SK-N-SH (cell line): ENCODE data around the gene CBFA2T3. TPM values are rescaled to one million over a fixed set of nuclear protein-coding genes. Genes with fewer than 3 reads are reported as not detected.

ENCODE experiments used
- CTCF ChIA-PET: fragments of 300-600, 350-600 bp; formaldehyde crosslinking; extraction: SDS; loops from one replicate; lab custom pipeline; 2021; lab: Yijun Ruan, JAX
- POLR2A ChIA-PET: fragments of 350-600 bp; sonication (Branson Sonifier 250); formaldehyde crosslinking; extraction: SDS; loops from one replicate; lab custom pipeline; 2020; ENCODE audit warnings: antibody characterized with exemption, inconsistent platforms; lab: Yijun Ruan, JAX
- DNase-seq: peaks from one replicate; pipeline ENCODE4 v3.0.0; 2012
- H2AFZ ChIP-seq: fragments of 200-600 bp; sonication (generic); 2 replicates; pipeline ENCODE4 v1.8.1; 2016; ENCODE audit warnings: antibody characterized with exemption, mild to moderate bottlenecking, low read depth
- H3F3A ChIP-seq: fragments of 200-600 bp; sonication (generic); replicated peaks from 2 replicates; pipeline ENCODE3; 2016; ENCODE audit warnings: antibody characterized with exemption, mild to moderate bottlenecking; ENCODE audit not compliant: insufficient read depth
- H3K27ac ChIP-seq, 2 experiments: fragments of 200-500 bp in 1 of 2; fragments of 200-600 bp in 1 of 2; sonication (Bioruptor generic) in 1 of 2; sonication (generic), shearing (Covaris generic) in 1 of 2; 2 replicates each; pipeline versions ENCODE4 v1.5.1 to v1.6.1; 2014 to 2016; ENCODE audit warnings: low read depth in 2 of 2, inconsistent platforms in 1 of 2, low read length in 1 of 2, mild to moderate bottlenecking in 1 of 2, mixed read lengths in 1 of 2
- H3K27me3 ChIP-seq: fragments of 200-600 bp; sonication (generic), shearing (Covaris generic); 2 replicates; pipeline ENCODE4 v1.6.1; 2016; ENCODE audit warnings: mixed run types; ENCODE audit not compliant: insufficient read depth
- H3K36me3 ChIP-seq, 2 experiments: fragments of 200-500 bp in 1 of 2; fragments of 200-600 bp in 1 of 2; sonication (Bioruptor generic) in 1 of 2; sonication (generic) in 1 of 2; replicated peaks in 1 of 2; 2 replicates each; pipeline versions ENCODE3 to v1.5.1; 2014 to 2016; ENCODE audit warnings: low read length in 1 of 2, mild to moderate bottlenecking in 1 of 2; ENCODE audit not compliant: insufficient read depth in 2 of 2, control insufficient read depth in 1 of 2
- H3K4me1 ChIP-seq, 2 experiments: fragments of 200-500 bp in 1 of 2; fragments of 200-600 bp in 1 of 2; sonication (Bioruptor generic) in 1 of 2; sonication (generic), shearing (Covaris generic) in 1 of 2; 2 replicates each; pipeline versions ENCODE4 v1.5.1 to v1.6.1; 2014 to 2016; ENCODE audit warnings: low read depth in 1 of 2, low read length in 1 of 2, mixed run types in 1 of 2; ENCODE audit not compliant: insufficient read depth in 2 of 2, control insufficient read depth in 1 of 2
- H3K4me2 ChIP-seq: fragments of 200-600 bp; sonication (generic), shearing (Covaris generic); 2 replicates; pipeline ENCODE4 v1.6.1; 2017; ENCODE audit warnings: mixed run types
- H3K4me3 ChIP-seq, 2 experiments: fragments of 200-500 bp in 1 of 2; fragments of 200-600 bp in 1 of 2; sonication (Bioruptor generic) in 1 of 2; sonication (generic), shearing (Covaris generic) in 1 of 2; 2 replicates each; pipeline versions ENCODE4 v1.5.1 to v1.8.1; 2014 to 2016; ENCODE audit warnings: low read depth in 2 of 2, inconsistent platforms in 1 of 2, low read length in 1 of 2, mild to moderate bottlenecking in 1 of 2, mixed read lengths in 1 of 2, moderate library complexity in 1 of 2
- H3K79me2 ChIP-seq: fragments of 200-600 bp; sonication (generic); 2 replicates; pipeline ENCODE4 v1.8.1; 2017; ENCODE audit warnings: mild to moderate bottlenecking; ENCODE audit not compliant: insufficient read depth
- H3K9ac ChIP-seq: fragments of 200-600 bp; sonication (generic); 2 replicates; pipeline ENCODE4 v1.6.1; 2017; ENCODE audit warnings: mixed run types
- H3K9me2 ChIP-seq: fragments of 200-600 bp; sonication (generic); 2 replicates; pipeline ENCODE4 v1.6.1; 2017; ENCODE audit warnings: mixed run types
- H3K9me3 ChIP-seq: fragments of 200-600 bp; sonication (generic); 2 replicates; pipeline ENCODE4 v1.6.1; 2017; ENCODE audit warnings: mixed run types, mild to moderate bottlenecking, moderate library complexity
- H4K20me1 ChIP-seq: fragments of 200-600 bp; sonication (generic); 2 replicates; pipeline ENCODE4 v1.6.1; 2017; ENCODE audit warnings: mild to moderate bottlenecking, mixed run types; ENCODE audit not compliant: insufficient read depth
- CTCF ChIP-seq: fragments of 200-600 bp; sonication (generic); IDR thresholded peaks from 2 replicates; pipeline ENCODE4 v1.6.1; 2017; ENCODE audit warnings: antibody characterized with exemption, mild to moderate bottlenecking, moderate library complexity
- ELF1 ChIP-seq: IDR thresholded peaks from 2 replicates; pipeline ENCODE4 v1.4.0; 2012
- FOSL2 ChIP-seq: IDR thresholded peaks from 2 replicates; pipeline ENCODE4 v1.4.0; 2012; ENCODE audit warnings: low read depth, mild to moderate bottlenecking, moderate library complexity, borderline replicate concordance
- FOXM1 ChIP-seq: IDR thresholded peaks from 2 replicates; pipeline ENCODE4 v1.4.0; 2012; ENCODE audit warnings: low read depth, mild to moderate bottlenecking
- MAX ChIP-seq: IDR thresholded peaks from 2 replicates; pipeline ENCODE4 v1.4.0; 2012; ENCODE audit warnings: low read depth
- MEF2A ChIP-seq: IDR thresholded peaks from 2 replicates; pipeline ENCODE4 v1.4.0; 2012; ENCODE audit warnings: low read depth, borderline replicate concordance
- MXI1 ChIP-seq: IDR thresholded peaks from 2 replicates; pipeline ENCODE4 v1.6.1; 2012; ENCODE audit warnings: mild to moderate bottlenecking, low read depth, low read length, improper control_type of control experiment
- NRF1 ChIP-seq: IDR thresholded peaks from 2 replicates; pipeline ENCODE4 v1.6.1; 2012; ENCODE audit warnings: low read depth, mild to moderate bottlenecking, low read length
- POLR2AphosphoS5 ChIP-seq: IDR thresholded peaks from 2 replicates; pipeline ENCODE4 v1.6.1; 2012; ENCODE audit warnings: low read depth, low read length
- RAD21 ChIP-seq: IDR thresholded peaks from 2 replicates; pipeline ENCODE4 v1.6.1; 2012; ENCODE audit warnings: mild to moderate bottlenecking, low read length
- RXRA ChIP-seq: IDR thresholded peaks from 2 replicates; pipeline ENCODE4 v1.4.0; 2012; ENCODE audit warnings: low read depth, mild to moderate bottlenecking, borderline replicate concordance
- SMC3 ChIP-seq: IDR thresholded peaks from 2 replicates; pipeline ENCODE4 v1.6.1; 2012; ENCODE audit warnings: low read depth, low read length, improper control_type of control experiment
- TEAD4 ChIP-seq: IDR thresholded peaks from 2 replicates; pipeline ENCODE4 v1.4.0; 2012; ENCODE audit warnings: mild to moderate bottlenecking, borderline replicate concordance; ENCODE audit not compliant: insufficient read depth
- USF1 ChIP-seq: IDR thresholded peaks from 2 replicates; pipeline ENCODE4 v1.4.0; 2012; ENCODE audit warnings: low read depth, borderline replicate concordance
- YY1 ChIP-seq: IDR thresholded peaks from 2 replicates; pipeline ENCODE4 v1.4.0; 2012; ENCODE audit warnings: low read depth, mild to moderate bottlenecking
- ZBTB33 ChIP-seq: IDR thresholded peaks from 2 replicates; pipeline ENCODE4 v1.4.0; 2012; ENCODE audit warnings: low read depth, borderline replicate concordance
- WGBS: methylation state at CpG from one replicate; pipeline ENCODE4 v1.1.6; 2017; ENCODE audit warnings: low lambda C conversion rate; 5-methylcytosine and 5-hydroxymethylcytosine counted together
- polyA plus RNA-seq, 3 experiments: library from polyadenylated mRNA; depleted of rRNA; stranded (reverse); fragments of >200 nt; gene quantifications; 2 replicates each; pipeline ENCODE4 v1.2.3, GENCODE V29; 2012
- TF ChIP-seq, protein P1 (sequence below): fragments of 150-350 bp; IDR thresholded peaks from 2 replicates; pipeline ENCODE4 v1.6.1; 2016; ENCODE audit warnings: mild to moderate bottlenecking, low read depth, low read length

Gene CBFA2T3
- polyA plus RNA-seq, 1 of the 3 experiments (the other 2 are of a cell fraction): not detected

GRCh38 chr16:89023621-89024511, 46.9 kb upstream of the CBFA2T3 start (continued):
- TF ChIP-seq ZBTB33 (no peak), NRF1 (no peak), RAD21 (no peak), MEF2A (no peak), CTCF (no peak), FOSL2 (no peak), RXRA (no peak), MAX (no peak), TEAD4 (no peak), SMC3 (no peak), ELF1 (no peak), POLR2AphosphoS5 (no peak)
- TF ChIP-seq, protein P1, sequence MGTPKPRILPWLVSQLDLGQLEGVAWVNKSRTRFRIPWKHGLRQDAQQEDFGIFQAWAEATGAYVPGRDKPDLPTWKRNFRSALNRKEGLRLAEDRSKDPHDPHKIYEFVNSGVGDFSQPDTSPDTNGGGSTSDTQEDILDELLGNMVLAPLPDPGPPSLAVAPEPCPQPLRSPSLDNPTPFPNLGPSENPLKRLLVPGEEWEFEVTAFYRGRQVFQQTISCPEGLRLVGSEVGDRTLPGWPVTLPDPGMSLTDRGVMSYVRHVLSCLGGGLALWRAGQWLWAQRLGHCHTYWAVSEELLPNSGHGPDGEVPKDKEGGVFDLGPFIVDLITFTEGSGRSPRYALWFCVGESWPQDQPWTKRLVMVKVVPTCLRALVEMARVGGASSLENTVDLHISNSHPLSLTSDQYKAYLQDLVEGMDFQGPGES: no peak

GRCh38 chr16:89023151-89023551, 46.1 kb upstream of the CBFA2T3 start:
- Histone ChIP-seq H3K9ac (no peak overlapping the region), H3K4me3 (no peak overlapping the region), H2AFZ (no peak overlapping the region), H3K36me3 (no peaks in the 10 kb centered on the region), H3K9me3 (0 out of 2 replicates have a peak, but pooled peaks cover 13% of the 10 kb centered on the region), H3K27me3 (peaks cover 11% of the 10 kb centered on the region; the same call in 1 of the 2 replicates), H3K27ac (no peak overlapping the region), H4K20me1 (no peaks in the 10 kb centered on the region), H3K4me2 (no peak overlapping the region), H3K79me2 (no peaks in the 10 kb centered on the region), H3K4me1 (no peaks in the 10 kb centered on the region), H3K9me2 (no peaks in the 10 kb centered on the region), H3F3A (no peaks in the 10 kb centered on the region)
- no peak for DNase-seq
- TF ChIP-seq YY1 (no peak), USF1 (no peak), MXI1 (no peak), FOXM1 (no peak)
- 44% methylated on average over 10 of the region's 10 CpGs for WGBS
- ChIA-PET POLR2A (no interaction called here), CTCF (no interaction called here)
